Activated naive CD4-positive, alpha-beta T cell treated with anti-CD3 and anti-CD28 coated beads, Interleukin-2, amount 50 U/mL, for 72 hours (primary cell): ENCODE data around the gene ABHD17C. TPM values are rescaled to one million over a fixed set of nuclear protein-coding genes. Genes with fewer than 3 reads are reported as not detected.

Source experiments
- ATAC-seq, 2 donors: fragments of 150-1000 bp; cut with Tn5 transposase; 2 replicates each; pipeline ENCODE4 v1.10.0; 2021; ENCODE audit warnings: mild to moderate bottlenecking in 2 of 2, moderate library complexity in 2 of 2
- DNase-seq, 2 donors: peaks; one replicate each; pipeline ENCODE4 v3.0.0; 2021 to 2022; ENCODE audit warnings: low spot score in 2 of 2
- H3K27ac Mint-ChIP-seq, 2 donors: one replicate each; pipeline ENCODE4 v1.8.0; 2022; ENCODE audit warnings: mild to moderate bottlenecking in 2 of 2, mixed read lengths in 2 of 2
- H3K36me3 Mint-ChIP-seq, 2 donors: one replicate each; pipeline ENCODE4 v1.8.0; 2022; ENCODE audit warnings: mixed read lengths in 2 of 2
- H3K9me3 Mint-ChIP-seq, 2 donors: one replicate each; pipeline ENCODE4 v1.8.0; 2022; ENCODE audit warnings: mixed read lengths in 2 of 2
- total RNA-seq, 2 donors: library from RNA; stranded (reverse); gene quantifications; one replicate each; pipeline ENCODE4 v1.2.3, GENCODE V29; 2022

ABHD17C gene
- total RNA-seq, 2 donors from 2014 or later, result 7.2 to 7.8 TPM

DNA sequence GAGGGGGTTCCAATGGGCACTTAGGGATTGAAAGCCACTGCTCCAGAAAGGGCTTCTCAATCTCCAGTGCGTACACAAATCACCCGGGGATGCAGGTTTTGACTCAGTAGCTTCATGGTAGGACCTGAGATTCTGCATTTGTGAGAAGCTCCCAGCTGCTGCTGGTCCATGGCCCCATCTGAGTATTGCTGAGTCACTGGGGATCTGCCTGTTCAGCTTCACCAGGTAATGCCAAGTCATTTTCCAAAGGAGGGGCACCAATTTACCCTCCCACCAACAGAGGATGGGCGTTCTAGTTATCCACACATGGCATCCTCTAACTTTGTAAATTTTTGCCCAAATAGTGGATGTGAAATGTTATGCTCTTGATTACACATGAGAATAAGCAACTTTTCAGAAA lies 71.2 kb downstream of the ABHD17C start:
- Mint-ChIP-seq H3K9me3 (no peaks in the 10 kb centered on the region), H3K36me3 (no peaks in the 10 kb centered on the region), H3K27ac (no peak overlapping the region)
- no peak for DNase-seq
- ATAC-seq, result no peak

- Mint-ChIP-seq H3K9me3 (no peaks in the 10 kb centered on the region), H3K36me3 (no peaks in the 10 kb centered on the region), H3K27ac (no peak overlapping the region)
- ATAC-seq (no peak), DNase-seq (no peak)
Observed at GRCh38 chr15:80768158-80768557, 73.0 kb downstream of the ABHD17C start.

DNA sequence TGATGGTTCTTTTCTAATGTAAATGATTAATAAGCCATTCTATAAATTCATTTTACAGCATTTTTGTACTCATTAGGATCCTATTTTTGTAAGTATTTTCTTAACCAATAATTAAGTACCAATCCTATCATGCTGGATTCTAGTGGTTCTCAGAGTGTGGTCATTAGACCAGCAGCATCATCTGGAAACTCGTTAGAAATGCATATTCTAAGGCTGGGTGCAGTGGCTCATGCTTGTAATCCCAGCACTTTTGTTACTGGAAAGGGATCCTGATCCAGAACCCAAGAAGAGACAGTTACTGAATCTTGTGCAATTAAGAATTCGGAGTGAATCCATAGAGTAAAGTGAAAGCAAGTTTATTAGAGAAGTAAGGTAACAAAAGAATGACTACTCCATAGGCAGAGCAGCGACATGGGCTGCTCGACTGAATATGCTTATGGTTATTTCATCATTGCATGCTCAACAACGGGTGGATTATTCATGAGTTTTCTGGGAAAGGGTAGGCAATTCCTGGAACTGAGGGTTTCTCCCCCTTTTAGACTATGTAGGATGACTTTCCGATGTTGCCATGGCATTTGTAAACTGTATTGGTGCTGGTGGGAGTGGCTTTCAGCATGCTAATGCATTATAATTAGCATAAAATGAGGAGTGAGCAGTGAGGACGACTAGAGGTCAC lies 74.2 kb downstream of the ABHD17C start:
- ATAC-seq (no peak), DNase-seq (no peak)
- Mint-ChIP-seq H3K36me3 (no peaks in the 10 kb centered on the region), H3K9me3 (no peaks in the 10 kb centered on the region), H3K27ac (no peak overlapping the region)

GRCh38 chr15:80769829-80770705 lies 75.0 kb downstream of the ABHD17C start:
- Mint-ChIP-seq H3K9me3 (no peaks in the 10 kb centered on the region), H3K27ac (no peak overlapping the region), H3K36me3 (no peaks in the 10 kb centered on the region)
- no peak for DNase-seq
- no peak for ATAC-seq

- Mint-ChIP-seq H3K27ac (no peak overlapping the region), H3K9me3 (no peaks in the 10 kb centered on the region), H3K36me3 (no peaks in the 10 kb centered on the region)
- ATAC-seq (no peak), DNase-seq (no peak)
Observed at GRCh38 chr15:80773122-80773551, 78.0 kb downstream of the ABHD17C start.

DNA sequence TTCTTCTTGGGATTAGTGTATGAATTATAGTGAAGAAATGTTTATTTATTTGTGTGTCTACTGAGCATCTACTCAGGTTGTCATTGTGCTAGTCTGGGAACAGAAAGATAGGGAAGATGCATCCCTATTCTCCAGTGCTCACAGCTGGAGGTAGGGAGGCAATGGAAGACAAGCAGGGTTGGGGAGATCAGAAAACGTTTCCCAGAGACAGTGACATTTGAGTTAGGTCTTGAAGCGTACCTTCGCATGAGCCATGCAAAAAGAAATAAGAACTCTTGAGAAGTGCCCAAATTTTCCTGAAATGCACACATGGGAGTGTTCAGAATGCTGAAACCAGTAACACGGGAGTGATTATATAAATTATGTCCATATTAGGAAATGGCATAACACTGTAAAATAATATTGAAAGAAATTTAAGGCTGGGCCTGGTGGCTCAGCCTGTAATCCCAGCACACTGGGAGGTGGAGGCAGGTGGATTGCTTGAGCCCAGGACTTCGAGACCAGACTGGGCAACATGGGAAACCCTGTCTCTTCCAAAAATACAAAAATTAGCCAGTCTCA lies 78.8 kb downstream of the ABHD17C start:
- Mint-ChIP-seq H3K9me3 (no peaks in the 10 kb centered on the region), H3K36me3 (no peaks in the 10 kb centered on the region), H3K27ac (no peak overlapping the region)
- DNase-seq (no peak), ATAC-seq (no peak)

DNA sequence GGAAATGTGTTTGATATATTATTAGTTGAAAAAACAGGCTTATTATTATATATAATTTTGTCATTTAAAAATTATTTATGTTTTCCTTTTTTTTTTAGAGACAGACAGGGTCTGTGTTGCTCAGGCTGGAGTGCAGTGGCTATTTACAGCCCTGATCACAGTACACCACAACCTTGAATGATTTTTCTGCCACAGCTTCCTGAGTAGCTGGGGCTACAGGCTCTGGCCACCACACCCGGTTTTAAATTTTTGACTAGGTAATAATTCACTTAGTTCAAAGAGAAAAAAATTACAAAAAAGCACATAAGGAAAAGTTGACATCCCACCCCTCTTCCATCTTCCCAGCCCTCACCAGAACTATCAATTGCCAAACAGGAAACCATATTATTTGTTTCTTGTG lies 79.4 kb downstream of the ABHD17C start:
- no peaks in the 10 kb centered on the region for H3K9me3 Mint-ChIP-seq
- DNase-seq (no peak), ATAC-seq (no peak)
- H3K36me3 Mint-ChIP-seq, result no peaks in the 10 kb centered on the region
- H3K27ac Mint-ChIP-seq, result no peak overlapping the region

DNA sequence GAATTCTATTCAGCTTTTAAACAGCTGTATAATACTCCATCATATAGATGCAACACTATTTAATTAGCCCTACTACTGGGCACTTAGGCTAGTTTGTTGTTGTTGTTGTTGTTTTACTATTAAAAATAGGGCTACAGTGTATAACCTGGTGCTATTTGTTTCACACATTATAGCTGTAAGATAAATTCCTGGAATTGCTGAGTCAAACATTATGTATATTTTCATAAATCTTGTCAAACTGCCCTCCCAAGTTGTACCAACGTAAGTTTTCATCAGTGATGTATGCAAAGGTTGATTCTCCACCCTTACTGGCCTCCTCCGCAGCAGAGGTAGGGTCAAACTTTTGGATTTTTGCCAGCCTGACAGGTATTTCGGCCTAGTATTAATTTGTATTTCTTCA lies 80.2 kb downstream of the ABHD17C start:
- Mint-ChIP-seq H3K9me3 (no peaks in the 10 kb centered on the region), H3K36me3 (no peaks in the 10 kb centered on the region), H3K27ac (no peak overlapping the region)
- no peak for DNase-seq
- no peak for ATAC-seq

GRCh38 chr15:80776420-80777045 lies 81.4 kb downstream of the ABHD17C start:
- DNase-seq, result peak in 1 of 2 donors; percentile 77
- H3K9me3 Mint-ChIP-seq, result no peaks in the 10 kb centered on the region
- ATAC-seq, result peak in 1 of 2 donors; percentile 47
- H3K36me3 Mint-ChIP-seq, result no peaks in the 10 kb centered on the region
- no peak overlapping the region for H3K27ac Mint-ChIP-seq

DNA sequence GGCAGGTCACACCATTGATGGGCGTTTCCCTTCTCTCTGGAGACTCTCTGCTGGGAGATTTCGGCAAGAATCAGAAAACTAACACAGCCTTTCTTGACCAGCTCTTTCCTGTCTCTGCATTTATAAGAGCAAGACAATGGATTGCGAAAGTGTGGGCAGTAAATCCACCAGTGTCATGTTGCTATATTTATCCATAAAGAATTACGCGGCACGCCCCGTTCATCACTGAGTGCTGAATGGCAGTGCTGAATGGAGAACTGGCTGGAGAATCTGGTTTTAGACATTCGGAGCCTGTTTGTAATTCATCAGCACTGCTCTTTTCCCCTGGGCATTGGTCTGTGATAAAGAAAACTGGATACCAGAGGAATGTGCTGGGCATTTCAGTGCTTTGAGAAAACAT lies 82.0 kb downstream of the ABHD17C start:
- Mint-ChIP-seq H3K27ac (no peak overlapping the region), H3K9me3 (no peaks in the 10 kb centered on the region), H3K36me3 (no peaks in the 10 kb centered on the region)
- DNase-seq (no peak), ATAC-seq (no peak)

DNA sequence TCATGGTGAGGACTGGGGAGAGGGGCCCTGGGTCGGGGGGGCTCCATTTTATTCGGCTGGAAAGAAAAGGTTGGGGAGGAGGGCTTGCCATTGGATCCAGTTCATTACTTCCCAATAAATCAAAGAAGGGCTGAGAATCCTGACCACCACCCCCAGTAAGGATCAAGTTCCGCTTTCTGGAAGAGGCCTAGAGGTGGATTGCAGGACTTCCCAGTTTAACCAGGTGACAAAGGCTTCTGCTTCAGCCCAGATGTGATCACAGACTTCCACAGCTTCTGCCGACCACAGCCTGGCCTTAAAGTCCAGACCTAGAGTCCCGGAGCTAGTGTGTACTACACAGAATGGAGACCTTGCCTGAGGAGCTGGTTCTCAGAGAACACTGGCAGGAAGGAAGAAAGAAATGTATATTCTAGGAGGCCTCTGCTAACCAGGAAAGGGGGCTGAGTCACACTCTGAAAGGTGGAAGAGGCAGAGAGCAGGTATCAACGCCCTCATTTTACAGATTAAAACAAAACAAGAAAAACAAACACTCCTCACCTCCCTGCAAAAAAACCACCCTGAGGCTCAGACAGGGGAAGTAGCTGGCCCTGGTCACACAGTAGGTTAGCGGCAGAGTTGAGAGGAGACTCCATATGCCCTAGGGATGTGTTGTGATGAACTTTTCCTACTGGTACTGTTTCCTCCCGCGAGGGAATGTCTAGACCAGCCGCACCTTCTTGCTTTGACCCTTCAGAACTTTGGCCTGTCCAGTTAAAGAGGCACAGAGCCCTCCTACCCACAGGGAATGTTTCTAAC lies 82.9 kb downstream of the ABHD17C start:
- H3K9me3 Mint-ChIP-seq, result no peaks in the 10 kb centered on the region
- no peak for DNase-seq
- no peak overlapping the region for H3K27ac Mint-ChIP-seq
- ATAC-seq, result no peak
- no peaks in the 10 kb centered on the region for H3K36me3 Mint-ChIP-seq

GRCh38 chr15:80778621-80778963 lies 83.5 kb downstream of the ABHD17C start:
- H3K36me3 Mint-ChIP-seq, result no peaks in the 10 kb centered on the region

GRCh38 chr15:80778964-80779657 lies 84.0 kb downstream of the ABHD17C start, which contains the start of gene CEMIP:
TSS of gene CEMIP (plus strand) at chr15:80779370. CDS start at chr15:80873880, 94,510 bp downstream.
- H3K36me3 Mint-ChIP-seq, result no peaks in the 10 kb centered on the region

More at GRCh38 chr15:80778621-80778963, 83.5 kb downstream of the ABHD17C start:
- no peaks in the 10 kb centered on the region for H3K9me3 Mint-ChIP-seq
- DNase-seq (no peak), ATAC-seq (no peak)
- no peak overlapping the region for H3K27ac Mint-ChIP-seq

DNA sequence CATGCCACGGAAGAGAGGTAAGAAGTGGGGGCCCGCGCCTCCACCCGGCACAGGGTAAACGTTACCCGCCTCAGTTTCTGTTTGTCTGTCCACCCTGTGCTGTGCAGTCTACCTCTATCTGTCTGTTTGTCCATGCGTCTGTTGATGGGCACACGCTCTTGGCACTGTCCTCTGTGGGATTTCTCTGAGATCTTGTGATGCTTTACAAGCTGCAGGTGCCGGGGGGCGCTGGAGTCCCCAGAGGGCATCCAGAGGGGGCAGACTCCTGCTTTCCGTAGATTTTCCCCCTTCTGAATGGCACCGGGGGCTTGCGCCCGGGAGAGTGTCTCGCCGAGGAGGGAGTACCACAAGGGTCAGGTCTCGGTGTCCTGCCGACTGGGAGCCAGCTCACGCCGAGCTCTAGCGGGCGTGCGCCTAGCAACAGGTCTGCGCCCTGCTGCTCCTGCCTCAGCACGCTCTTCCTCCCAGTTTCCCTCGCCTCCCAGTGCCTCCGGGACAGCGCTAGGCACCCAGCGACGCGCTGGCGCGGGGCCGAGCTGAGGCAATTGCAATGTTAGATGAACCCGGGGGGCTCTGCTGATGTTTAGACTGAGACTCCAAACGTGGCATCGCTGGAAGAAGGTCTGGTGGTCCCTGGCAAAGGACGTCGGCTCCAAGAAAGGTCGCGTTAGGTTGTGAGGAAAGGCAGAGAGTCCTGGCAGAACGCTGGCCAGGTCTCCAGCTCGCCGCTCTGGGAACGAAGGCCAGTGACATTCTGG lies 84.7 kb downstream of the ABHD17C start:
- ATAC-seq, result no peak

More at GRCh38 chr15:80778964-80779657, 84.0 kb downstream of the ABHD17C start, which contains the start of gene CEMIP:
- DNase-seq (peak in 1 of 2 donors; percentile 85), ATAC-seq (peak; percentile 84 to 93)
- no peak within 1 kb of the TSS for H3K27ac Mint-ChIP-seq
- H3K9me3 Mint-ChIP-seq, result no peaks in the 10 kb centered on the region

More for the DNA sequence above, 84.7 kb downstream of the ABHD17C start:
- Mint-ChIP-seq H3K27ac (no peak overlapping the region), H3K9me3 (no peaks in the 10 kb centered on the region), H3K36me3 (no peaks in the 10 kb centered on the region)
- no peak for DNase-seq
